Measurements from ENCODE around the gene RNF157. TPM values are rescaled to one million over a fixed set of nuclear protein-coding genes. Genes with fewer than 3 reads are reported as not detected.

The RNF157 gene
- total RNA-seq, 1 donor from 2014 or later, result 8.8 TPM

DNA sequence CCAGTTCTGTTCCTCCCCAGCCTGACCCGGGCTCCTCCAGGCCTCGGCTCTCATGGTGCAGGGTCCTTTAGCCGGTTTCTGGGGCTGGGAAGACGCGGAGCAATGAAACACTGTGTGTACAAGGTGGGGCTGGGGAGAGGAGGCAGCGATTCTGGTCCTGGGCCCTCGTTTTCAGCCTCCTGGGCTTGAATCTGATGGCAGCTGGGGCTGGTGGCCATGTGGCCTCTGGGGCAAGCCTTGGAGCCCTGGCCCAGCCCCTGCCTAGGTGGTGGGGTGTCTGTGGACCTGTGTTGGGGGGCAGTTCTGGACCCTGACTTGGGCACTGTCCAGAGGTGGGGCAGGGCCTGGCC, 103.3 kb downstream of the RNF157 start:
- no peak for DNase-seq (ENCODE audit: extremely low spot score in 2 of 2)
- Histone ChIP-seq H3K36me3 (no peaks in the 10 kb centered on the region), H3K27me3 (peaks cover 27% of the 10 kb centered on the region), H3K9me3 (no peaks in the 10 kb centered on the region), H3K4me1 (peaks cover 34% of the 10 kb centered on the region), H3K27ac (no peak overlapping the region), H3K4me3 (no peak overlapping the region)
- no peak for TF ChIP-seq POLR2AphosphoS5 (IDR thresholded peaks at IDR 0.05; ENCODE audit: insufficient read depth in 1 of 2, low read depth in 1 of 2)
- TF ChIP-seq, protein P1, sequence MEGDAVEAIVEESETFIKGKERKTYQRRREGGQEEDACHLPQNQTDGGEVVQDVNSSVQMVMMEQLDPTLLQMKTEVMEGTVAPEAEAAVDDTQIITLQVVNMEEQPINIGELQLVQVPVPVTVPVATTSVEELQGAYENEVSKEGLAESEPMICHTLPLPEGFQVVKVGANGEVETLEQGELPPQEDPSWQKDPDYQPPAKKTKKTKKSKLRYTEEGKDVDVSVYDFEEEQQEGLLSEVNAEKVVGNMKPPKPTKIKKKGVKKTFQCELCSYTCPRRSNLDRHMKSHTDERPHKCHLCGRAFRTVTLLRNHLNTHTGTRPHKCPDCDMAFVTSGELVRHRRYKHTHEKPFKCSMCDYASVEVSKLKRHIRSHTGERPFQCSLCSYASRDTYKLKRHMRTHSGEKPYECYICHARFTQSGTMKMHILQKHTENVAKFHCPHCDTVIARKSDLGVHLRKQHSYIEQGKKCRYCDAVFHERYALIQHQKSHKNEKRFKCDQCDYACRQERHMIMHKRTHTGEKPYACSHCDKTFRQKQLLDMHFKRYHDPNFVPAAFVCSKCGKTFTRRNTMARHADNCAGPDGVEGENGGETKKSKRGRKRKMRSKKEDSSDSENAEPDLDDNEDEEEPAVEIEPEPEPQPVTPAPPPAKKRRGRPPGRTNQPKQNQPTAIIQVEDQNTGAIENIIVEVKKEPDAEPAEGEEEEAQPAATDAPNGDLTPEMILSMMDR (IDR thresholded peaks at IDR 0.05), result no peak
- TF ChIP-seq POLR2A (IDR thresholded peaks at IDR 0.05), result no peak
- intact Hi-C loops (cut with DNase I), result no loop called here

- no peak for DNase-seq (ENCODE audit: extremely low spot score in 2 of 2)
- TF ChIP-seq POLR2A (IDR thresholded peaks at IDR 0.05), result no peak
- TF ChIP-seq, protein P1 (IDR thresholded peaks at IDR 0.05), result no peak
- H3K4me3 ChIP-seq, result no peak overlapping the region
- H3K36me3 ChIP-seq, result no peaks in the 10 kb centered on the region
- intact Hi-C loops (cut with DNase I), result no loop called here
- no peak overlapping the region for H3K27ac ChIP-seq
- H3K4me1 ChIP-seq, result peaks cover 31% of the 10 kb centered on the region
- peaks cover 29% of the 10 kb centered on the region for H3K27me3 ChIP-seq
- H3K9me3 ChIP-seq, result no peaks in the 10 kb centered on the region
Measured at GRCh38 chr17:76136276-76137000, 103.9 kb downstream of the RNF157 start.

GRCh38 chr17:76135810-76136188, 104.5 kb downstream of the RNF157 start:
- H3K27ac ChIP-seq, result no peak overlapping the region
- no peak overlapping the region for H3K4me3 ChIP-seq
- H3K4me1 ChIP-seq, result peaks cover 24% of the 10 kb centered on the region
- no peaks in the 10 kb centered on the region for H3K9me3 ChIP-seq
- DNase-seq (ENCODE audit: extremely low spot score in 2 of 2), result no peak
- intact Hi-C loops (cut with DNase I), result no loop called here
- TF ChIP-seq POLR2AphosphoS5 (IDR thresholded peaks at IDR 0.05; ENCODE audit: insufficient read depth in 1 of 2, low read depth in 1 of 2), result no peak
- TF ChIP-seq, protein P1 (IDR thresholded peaks at IDR 0.05), result no peak
- TF ChIP-seq POLR2A (IDR thresholded peaks at IDR 0.05), result no peak
- H3K27me3 ChIP-seq, result peaks cover 29% of the 10 kb centered on the region
- no peaks in the 10 kb centered on the region for H3K36me3 ChIP-seq

- intact Hi-C loops (cut with DNase I), result no loop called here
- H3K27me3 ChIP-seq, result peaks cover 24% of the 10 kb centered on the region
- no peak overlapping the region for H3K4me3 ChIP-seq
- no peaks in the 10 kb centered on the region for H3K36me3 ChIP-seq
- no peak overlapping the region for H3K27ac ChIP-seq
- peaks cover 18% of the 10 kb centered on the region for H3K4me1 ChIP-seq
- TF ChIP-seq POLR2AphosphoS5 (IDR thresholded peaks at IDR 0.05; ENCODE audit: insufficient read depth in 1 of 2, low read depth in 1 of 2), result no peak
- no peak for TF ChIP-seq POLR2A (IDR thresholded peaks at IDR 0.05)
- TF ChIP-seq, protein P1 (IDR thresholded peaks at IDR 0.05), result no peak
- DNase-seq (ENCODE audit: extremely low spot score in 2 of 2), result no peak
- H3K9me3 ChIP-seq, result no peaks in the 10 kb centered on the region
Measured at GRCh38 chr17:76134911-76135809, 105.1 kb downstream of the RNF157 start.
